MM.1S (cell line): ENCODE results near the gene INCA1.

ENCODE experiments used
- CTCF ChIP-seq: fragments of 300-600 bp; sonication (generic); IDR thresholded peaks from 2 replicates; pipeline ENCODE4 v1.5.1; 2016; ENCODE audit warnings: antibody characterized with exemption, low read length, mixed read lengths
- EZH2 ChIP-seq: fragments of 300-600 bp; sonication (generic); optimal IDR thresholded peaks from 2 replicates; pipeline ENCODE3; 2017; ENCODE audit warnings: low read depth, mild to moderate bottlenecking, antibody characterized with exemption, low read length, mixed read lengths

GRCh38 chr17:5024604-5025003 is 27.3 kb upstream of the INCA1 start:
- TF ChIP-seq CTCF (no peak), EZH2 (no peak)
